Measurements from ENCODE around the gene TPSAB1. TPM values are rescaled to one million over a fixed set of nuclear protein-coding genes. Genes with fewer than 3 reads are reported as not detected.

TPSAB1 gene
- total and polyA plus RNA-seq, 4 donors = 0.23 to 10.8 (median 1.2) TPM

GRCh38 chr16:1277151-1277598 is 36.7 kb downstream of the TPSAB1 start:
- no peak overlapping the region for H3K9ac ChIP-seq (ENCODE audit: low read depth in 1 of 2, low read length in 2 of 2)
- no peak overlapping the region for H3K4me3 ChIP-seq (ENCODE audit: low read depth in 1 of 3, low read length in 3 of 3)
- no peak for DNase-seq (ENCODE audit: low spot score)
- no peaks in the 10 kb centered on the region for H3K9me3 ChIP-seq (ENCODE audit: control insufficient read depth in 4 of 4, low read length in 3 of 4)
- H3K4me1 ChIP-seq (ENCODE audit: control insufficient read depth in 4 of 4, insufficient read depth in 4 of 4, low read length in 3 of 4) = no peaks in the 10 kb centered on the region
- peaks cover 0 to 3% (median 0%) of the 10 kb centered on the region in 4 donors for H3K27me3 ChIP-seq (ENCODE audit: control insufficient read depth in 4 of 4, insufficient read depth in 4 of 4, low read length in 3 of 4)
- 73% methylated on average over 19 of the region's 19 CpGs for WGBS
- no peaks in the 10 kb centered on the region for H3K36me3 ChIP-seq (ENCODE audit: control insufficient read depth in 4 of 4, insufficient read depth in 3 of 4, low read depth in 1 of 4, low read length in 3 of 4)
- H3K27ac ChIP-seq (ENCODE audit: low read depth in 1 of 2, low read length in 2 of 2) = no peak overlapping the region
- TF ChIP-seq GABPA (IDR thresholded peaks at IDR 0.05 in 1 of 2, conservative IDR thresholded peaks at IDR 0.05 in 1 of 2) (no peak), RAD21 (IDR thresholded peaks at IDR 0.05) (no peak), NR2F2 (IDR thresholded peaks at IDR 0.05) (no peak), EGR1 (IDR thresholded peaks at IDR 0.05; ENCODE audit: low read depth in 2 of 2) (no peak), FOXA1 (IDR thresholded peaks at IDR 0.05) (no peak), FOXA2 (IDR thresholded peaks at IDR 0.05) (no peak), TAF1 (conservative IDR thresholded peaks at IDR 0.05) (no peak), JUND (IDR thresholded peaks at IDR 0.05) (no peak), HNF4A (conservative IDR thresholded peaks at IDR 0.05) (no peak)
- TF ChIP-seq, protein P1, sequence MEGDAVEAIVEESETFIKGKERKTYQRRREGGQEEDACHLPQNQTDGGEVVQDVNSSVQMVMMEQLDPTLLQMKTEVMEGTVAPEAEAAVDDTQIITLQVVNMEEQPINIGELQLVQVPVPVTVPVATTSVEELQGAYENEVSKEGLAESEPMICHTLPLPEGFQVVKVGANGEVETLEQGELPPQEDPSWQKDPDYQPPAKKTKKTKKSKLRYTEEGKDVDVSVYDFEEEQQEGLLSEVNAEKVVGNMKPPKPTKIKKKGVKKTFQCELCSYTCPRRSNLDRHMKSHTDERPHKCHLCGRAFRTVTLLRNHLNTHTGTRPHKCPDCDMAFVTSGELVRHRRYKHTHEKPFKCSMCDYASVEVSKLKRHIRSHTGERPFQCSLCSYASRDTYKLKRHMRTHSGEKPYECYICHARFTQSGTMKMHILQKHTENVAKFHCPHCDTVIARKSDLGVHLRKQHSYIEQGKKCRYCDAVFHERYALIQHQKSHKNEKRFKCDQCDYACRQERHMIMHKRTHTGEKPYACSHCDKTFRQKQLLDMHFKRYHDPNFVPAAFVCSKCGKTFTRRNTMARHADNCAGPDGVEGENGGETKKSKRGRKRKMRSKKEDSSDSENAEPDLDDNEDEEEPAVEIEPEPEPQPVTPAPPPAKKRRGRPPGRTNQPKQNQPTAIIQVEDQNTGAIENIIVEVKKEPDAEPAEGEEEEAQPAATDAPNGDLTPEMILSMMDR (IDR thresholded peaks at IDR 0.05; ENCODE audit: low read depth, low read length, missing input control) = no peak
- TF ChIP-seq, protein P2, sequence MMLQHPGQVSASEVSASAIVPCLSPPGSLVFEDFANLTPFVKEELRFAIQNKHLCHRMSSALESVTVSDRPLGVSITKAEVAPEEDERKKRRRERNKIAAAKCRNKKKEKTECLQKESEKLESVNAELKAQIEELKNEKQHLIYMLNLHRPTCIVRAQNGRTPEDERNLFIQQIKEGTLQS (IDR thresholded peaks at IDR 0.05) = no peak
- TF ChIP-seq, protein P3, sequence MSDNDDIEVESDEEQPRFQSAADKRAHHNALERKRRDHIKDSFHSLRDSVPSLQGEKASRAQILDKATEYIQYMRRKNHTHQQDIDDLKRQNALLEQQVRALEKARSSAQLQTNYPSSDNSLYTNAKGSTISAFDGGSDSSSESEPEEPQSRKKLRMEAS (IDR thresholded peaks at IDR 0.05) = no peak

DNA sequence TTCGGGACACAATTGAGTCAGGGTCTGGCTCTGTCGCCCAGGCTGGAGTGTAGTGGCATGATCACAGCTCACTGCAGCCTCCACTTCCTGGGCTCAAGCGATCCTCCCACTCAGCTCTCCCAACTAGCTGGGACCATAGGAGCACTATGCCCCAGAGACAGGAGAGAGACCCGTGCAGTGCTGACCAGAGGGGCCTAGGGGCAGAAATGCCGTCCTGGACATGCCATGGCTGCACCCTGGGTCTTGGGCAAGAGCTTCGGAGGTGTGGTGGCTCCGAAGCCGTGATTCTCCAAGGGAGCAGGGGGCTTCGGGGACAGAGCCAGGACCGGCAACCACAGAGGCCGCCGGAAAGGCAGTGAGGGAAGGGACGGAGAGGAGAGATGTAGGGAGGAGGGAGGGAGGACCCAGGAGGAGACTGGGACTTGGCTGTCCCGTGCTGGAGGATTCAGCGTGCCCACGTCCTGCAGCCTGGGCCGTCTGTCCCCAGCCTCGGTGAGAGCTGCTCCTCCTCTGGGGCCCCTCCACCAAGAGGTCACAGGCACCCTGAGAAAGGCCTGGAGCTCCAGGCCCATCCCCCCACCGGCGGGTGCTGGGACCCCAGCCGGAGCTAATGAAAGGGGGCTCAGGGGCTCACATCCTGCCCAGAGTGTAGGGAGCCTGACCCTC is 37.2 kb downstream of the TPSAB1 start:
- 36% methylated on average over 21 of the region's 21 CpGs for WGBS
- Histone ChIP-seq H3K27ac (ENCODE audit: low read depth in 1 of 2, low read length in 2 of 2) (no peak overlapping the region), H3K9me3 (ENCODE audit: control insufficient read depth in 4 of 4, low read length in 3 of 4) (no peaks in the 10 kb centered on the region), H3K4me1 (ENCODE audit: control insufficient read depth in 4 of 4, insufficient read depth in 4 of 4, low read length in 3 of 4) (no peaks in the 10 kb centered on the region), H3K4me3 (ENCODE audit: low read depth in 1 of 3, low read length in 3 of 3) (no peak overlapping the region), H3K27me3 (ENCODE audit: control insufficient read depth in 4 of 4, insufficient read depth in 4 of 4, low read length in 3 of 4) (peaks cover 0 to 3% (median 0%) of the 10 kb centered on the region in 4 donors), H3K36me3 (ENCODE audit: control insufficient read depth in 4 of 4, insufficient read depth in 3 of 4, low read depth in 1 of 4, low read length in 3 of 4) (no peaks in the 10 kb centered on the region), H3K9ac (ENCODE audit: low read depth in 1 of 2, low read length in 2 of 2) (no peak overlapping the region)
- TF ChIP-seq JUND (IDR thresholded peaks at IDR 0.05) = no peak
- no peak for TF ChIP-seq NR2F2 (IDR thresholded peaks at IDR 0.05)
- no peak for TF ChIP-seq REST (IDR thresholded peaks at IDR 0.05)
- TF ChIP-seq, protein P2 (IDR thresholded peaks at IDR 0.05) = no peak
- no peak for TF ChIP-seq EGR1 (IDR thresholded peaks at IDR 0.05; ENCODE audit: low read depth in 2 of 2)
- no peak for TF ChIP-seq GABPA (IDR thresholded peaks at IDR 0.05 in 1 of 2, conservative IDR thresholded peaks at IDR 0.05 in 1 of 2)
- TF ChIP-seq FOXA1 (IDR thresholded peaks at IDR 0.05) = no peak
- no peak for TF ChIP-seq YY1 (IDR thresholded peaks at IDR 0.05)
- TF ChIP-seq, protein P4, sequence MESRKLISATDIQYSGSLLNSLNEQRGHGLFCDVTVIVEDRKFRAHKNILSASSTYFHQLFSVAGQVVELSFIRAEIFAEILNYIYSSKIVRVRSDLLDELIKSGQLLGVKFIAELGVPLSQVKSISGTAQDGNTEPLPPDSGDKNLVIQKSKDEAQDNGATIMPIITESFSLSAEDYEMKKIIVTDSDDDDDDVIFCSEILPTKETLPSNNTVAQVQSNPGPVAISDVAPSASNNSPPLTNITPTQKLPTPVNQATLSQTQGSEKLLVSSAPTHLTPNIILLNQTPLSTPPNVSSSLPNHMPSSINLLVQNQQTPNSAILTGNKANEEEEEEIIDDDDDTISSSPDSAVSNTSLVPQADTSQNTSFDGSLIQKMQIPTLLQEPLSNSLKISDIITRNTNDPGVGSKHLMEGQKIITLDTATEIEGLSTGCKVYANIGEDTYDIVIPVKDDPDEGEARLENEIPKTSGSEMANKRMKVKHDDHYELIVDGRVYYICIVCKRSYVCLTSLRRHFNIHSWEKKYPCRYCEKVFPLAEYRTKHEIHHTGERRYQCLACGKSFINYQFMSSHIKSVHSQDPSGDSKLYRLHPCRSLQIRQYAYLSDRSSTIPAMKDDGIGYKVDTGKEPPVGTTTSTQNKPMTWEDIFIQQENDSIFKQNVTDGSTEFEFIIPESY (IDR thresholded peaks at IDR 0.05) = no peak
- no peak for TF ChIP-seq RXRA (IDR thresholded peaks at IDR 0.05)
- TF ChIP-seq HNF4A (conservative IDR thresholded peaks at IDR 0.05) = no peak
- TF ChIP-seq TAF1 (conservative IDR thresholded peaks at IDR 0.05) = no peak
- no peak for TF ChIP-seq SP1 (IDR thresholded peaks at IDR 0.05)
- no peak for TF ChIP-seq FOXA2 (IDR thresholded peaks at IDR 0.05)
- DNase-seq (ENCODE audit: low spot score) = no peak
